ENCODE data around the gene ANAPC2. TPM values are rescaled to one million over a fixed set of nuclear protein-coding genes. Genes with fewer than 3 reads are reported as not detected.

Gene ANAPC2
- total RNA-seq, 2 donors from 2014 or later: 75.5 to 98.1 TPM

DNA sequence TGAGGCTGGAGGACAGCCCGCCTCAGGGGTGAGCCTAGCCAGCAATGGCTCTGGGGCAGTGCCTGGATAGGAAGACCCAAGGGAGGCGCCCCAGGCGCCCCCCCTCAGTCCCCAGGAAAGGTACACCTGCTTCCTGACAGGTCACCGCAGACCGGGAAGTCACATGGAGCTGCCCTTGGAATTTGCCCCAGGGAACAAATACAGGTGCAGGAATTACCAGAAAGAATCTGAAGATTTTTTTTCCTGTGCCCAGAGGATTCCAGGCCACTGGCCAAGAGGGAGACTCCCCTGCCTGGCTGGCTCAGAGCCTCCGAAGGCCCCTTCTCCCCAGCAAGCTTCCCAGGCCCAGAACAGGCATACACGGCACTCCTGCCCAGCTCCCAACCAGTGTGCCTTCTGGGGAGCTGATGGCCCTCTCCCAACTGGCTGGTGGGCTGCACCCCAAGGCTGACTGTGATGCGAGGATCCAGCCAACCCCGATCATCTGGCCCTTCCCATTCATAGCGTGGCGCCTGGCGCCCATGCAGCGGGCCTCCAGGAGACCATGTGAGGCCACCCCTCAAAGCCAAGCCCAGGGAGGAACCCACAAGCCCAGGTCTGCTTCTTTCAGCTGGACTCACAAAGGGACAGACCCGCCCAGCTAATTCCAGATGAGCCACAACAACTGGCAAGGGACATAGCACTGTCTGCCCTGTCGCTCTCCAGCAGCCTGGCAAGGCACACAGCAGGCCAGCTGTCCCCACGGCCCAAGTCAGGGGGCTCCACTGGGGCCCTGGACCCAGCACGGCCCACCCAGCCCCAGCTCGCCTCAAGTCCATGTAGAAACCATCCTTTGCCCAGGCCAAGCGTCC, 9.9 kb upstream of the ANAPC2 start:
- no peaks in the 10 kb centered on the region for H3K36me3 Mint-ChIP-seq
- no peaks in the 10 kb centered on the region for H3K27me3 Mint-ChIP-seq
- H3K4me3 Mint-ChIP-seq: peak overlapping the region; percentile 30
- no peaks in the 10 kb centered on the region for H3K9me3 Mint-ChIP-seq
- ATAC-seq: no peak
- no peak for DNase-seq (ENCODE audit: low spot score)
- H3K27ac Mint-ChIP-seq: no peak overlapping the region
- H3K4me1 Mint-ChIP-seq (ENCODE audit: low read depth in 2 of 2): peaks cover 4 to 6% of the 10 kb centered on the region in 2 donors

DNA sequence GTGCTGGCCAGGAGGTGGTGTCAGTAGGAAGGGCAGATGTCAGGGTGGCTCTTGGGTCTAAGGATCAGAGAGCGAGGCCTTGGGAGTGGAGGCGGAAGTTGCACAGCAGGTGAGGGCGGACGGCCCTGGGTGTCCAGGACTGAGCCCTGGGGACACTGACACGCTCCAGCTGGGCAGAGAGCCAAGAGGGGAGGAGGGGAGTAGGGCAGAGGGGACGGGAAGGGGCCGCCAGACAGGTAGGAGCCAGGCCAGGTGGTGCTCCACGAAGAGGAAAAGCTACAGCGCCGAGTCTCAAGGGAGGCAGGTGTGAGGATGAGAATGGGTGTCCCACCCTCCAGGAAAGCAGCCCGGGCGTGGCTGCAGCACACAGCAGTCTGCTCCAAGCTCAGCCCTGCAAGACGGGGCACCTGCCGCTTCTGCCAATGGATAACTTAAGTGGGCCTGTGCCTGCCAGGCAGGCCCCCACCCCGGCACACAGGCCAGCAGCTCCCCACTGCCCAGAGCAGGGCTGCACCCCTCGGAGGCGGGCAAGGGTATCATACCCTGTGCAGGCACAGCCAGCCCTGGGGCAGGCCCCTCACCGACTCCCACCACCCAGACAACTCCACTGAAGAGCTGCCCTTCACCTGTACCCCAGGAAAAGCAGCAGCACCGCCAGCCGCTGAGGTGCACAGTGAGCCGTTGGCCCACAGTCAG, 7.3 kb upstream of the ANAPC2 start:
- no peak for DNase-seq (ENCODE audit: low spot score)
- Mint-ChIP-seq H3K4me3 (no peak overlapping the region), H3K27ac (no peak overlapping the region), H3K27me3 (no peaks in the 10 kb centered on the region), H3K4me1 (ENCODE audit: low read depth in 2 of 2) (peaks cover 4% of the 10 kb centered on the region in 2 donors), H3K36me3 (no peaks in the 10 kb centered on the region), H3K9me3 (no peaks in the 10 kb centered on the region)
- no peak for ATAC-seq

DNA sequence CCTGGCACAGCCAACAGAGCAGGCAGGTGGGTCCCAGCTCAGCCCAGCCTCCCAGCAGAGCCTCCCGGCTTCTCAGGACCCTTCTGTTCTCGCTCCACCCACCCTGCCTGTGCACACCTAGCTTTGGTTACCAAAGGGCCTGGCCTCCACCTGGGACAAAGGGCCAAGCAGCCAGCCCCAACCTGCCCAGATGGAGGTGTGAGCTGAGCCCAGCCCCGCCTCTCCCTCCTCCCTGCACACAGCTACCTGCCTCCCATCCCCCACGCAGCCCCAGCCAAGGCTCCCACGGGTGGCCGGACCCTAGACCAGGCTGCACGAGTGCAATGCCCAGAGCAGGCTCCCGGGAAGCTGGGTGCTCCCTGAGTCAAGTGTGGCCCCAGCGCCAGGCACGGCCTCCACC, 6.5 kb upstream of the ANAPC2 start:
- Mint-ChIP-seq H3K27ac (no peak overlapping the region), H3K9me3 (no peaks in the 10 kb centered on the region), H3K4me1 (ENCODE audit: low read depth in 2 of 2) (peaks cover 4 to 7% of the 10 kb centered on the region in 2 donors), H3K27me3 (no peaks in the 10 kb centered on the region), H3K4me3 (no peak overlapping the region), H3K36me3 (no peaks in the 10 kb centered on the region)
- DNase-seq (ENCODE audit: low spot score) (no peak), ATAC-seq (no peak)

DNA sequence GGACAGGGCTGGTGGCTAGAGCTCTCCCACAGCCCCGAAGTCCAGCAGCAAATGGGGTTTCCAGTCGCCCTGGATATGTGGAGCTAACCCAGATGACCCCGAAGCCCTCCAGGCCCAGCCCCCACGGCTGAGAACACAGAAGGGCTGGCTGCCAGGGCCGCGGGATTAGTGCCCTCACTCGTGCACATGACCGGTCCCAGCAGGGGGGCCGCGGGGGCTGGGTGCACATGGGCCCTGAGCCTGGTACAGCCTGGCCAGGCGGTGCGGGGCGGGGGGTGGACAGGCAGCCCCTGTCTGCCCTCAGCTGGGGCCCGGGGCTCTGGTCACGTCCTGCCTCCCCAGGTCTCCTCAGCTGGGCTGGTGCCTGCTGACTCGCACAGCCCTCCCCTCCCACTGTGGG, 6.0 kb upstream of the ANAPC2 start:
- Mint-ChIP-seq H3K36me3 (no peaks in the 10 kb centered on the region), H3K4me1 (ENCODE audit: low read depth in 2 of 2) (peaks cover 4 to 7% of the 10 kb centered on the region in 2 donors), H3K27ac (no peak overlapping the region), H3K27me3 (no peaks in the 10 kb centered on the region), H3K9me3 (no peaks in the 10 kb centered on the region), H3K4me3 (no peak overlapping the region)
- no peak for ATAC-seq
- no peak for DNase-seq (ENCODE audit: low spot score)

DNA sequence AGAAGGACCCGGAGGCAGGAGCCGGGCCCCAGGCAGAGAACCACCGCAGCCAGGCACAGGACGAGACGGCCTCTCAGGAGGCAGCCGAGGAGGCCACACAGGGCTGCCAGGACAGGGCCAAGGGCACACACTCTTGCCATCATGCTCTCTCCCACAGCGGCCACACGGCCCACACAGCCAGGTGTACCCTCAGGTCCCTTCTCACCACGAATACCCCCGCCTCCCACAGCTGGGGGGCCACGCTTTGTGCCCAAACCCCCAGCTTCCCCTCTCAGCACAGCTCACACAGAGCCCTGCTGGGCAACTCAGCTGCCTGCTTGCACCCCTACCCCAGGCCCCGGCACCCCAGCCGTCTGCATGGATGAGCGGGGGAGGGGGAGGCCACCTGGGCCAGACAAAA, 5.4 kb upstream of the ANAPC2 start:
- DNase-seq (ENCODE audit: low spot score) (no peak), ATAC-seq (no peak)
- Mint-ChIP-seq H3K27ac (no peak overlapping the region), H3K27me3 (no peaks in the 10 kb centered on the region), H3K36me3 (no peaks in the 10 kb centered on the region), H3K4me3 (no peak overlapping the region), H3K9me3 (no peaks in the 10 kb centered on the region), H3K4me1 (ENCODE audit: low read depth in 2 of 2) (peaks cover 7 to 8% of the 10 kb centered on the region in 2 donors)

DNA sequence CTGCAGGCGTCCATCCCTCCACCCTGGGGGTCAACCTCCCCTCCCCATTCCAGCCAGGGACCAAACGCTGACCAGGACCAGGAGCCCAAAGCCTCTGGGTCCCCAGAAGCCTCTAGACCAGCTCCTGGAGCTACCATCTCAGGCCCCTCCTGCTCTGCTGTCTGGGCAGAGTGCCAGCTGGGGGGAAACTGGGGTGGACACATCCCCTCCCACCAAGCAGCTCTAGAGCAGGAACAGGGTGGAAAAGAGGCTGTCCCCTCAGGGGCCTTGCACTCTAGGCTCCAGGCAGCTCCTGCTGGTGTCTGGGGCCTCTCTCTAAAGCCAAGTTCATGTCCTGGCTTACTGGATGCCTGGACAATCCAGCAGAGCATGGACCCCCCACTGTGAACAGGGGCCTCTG, 4.5 kb upstream of the ANAPC2 start:
- Mint-ChIP-seq H3K9me3 (no peaks in the 10 kb centered on the region), H3K36me3 (no peaks in the 10 kb centered on the region), H3K27me3 (no peaks in the 10 kb centered on the region), H3K27ac (no peak overlapping the region), H3K4me3 (no peak overlapping the region), H3K4me1 (ENCODE audit: low read depth in 2 of 2) (peaks cover 7 to 8% of the 10 kb centered on the region in 2 donors)
- DNase-seq (ENCODE audit: low spot score) (no peak), ATAC-seq (no peak)

DNA sequence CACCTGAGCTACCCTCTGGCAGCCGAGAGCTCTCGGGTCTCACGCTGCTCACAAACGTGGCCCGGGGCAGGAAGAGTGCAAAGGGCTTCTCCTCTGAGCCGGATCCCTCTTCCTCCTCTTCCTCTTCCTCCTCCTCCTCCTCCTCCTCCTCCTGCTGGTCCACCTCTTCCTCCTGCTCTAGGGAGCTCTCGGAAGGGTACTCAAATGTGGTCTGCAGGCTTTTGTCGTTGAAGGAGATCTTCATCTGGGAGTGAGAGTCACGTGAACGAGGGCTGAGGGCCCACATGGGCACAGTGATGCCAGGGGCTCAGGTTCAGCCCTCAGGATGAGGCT, 4.1 kb upstream of the ANAPC2 start:
- ATAC-seq: no peak
- H3K4me1 Mint-ChIP-seq (ENCODE audit: low read depth in 2 of 2): peaks cover 11% of the 10 kb centered on the region in 2 donors

DNA sequence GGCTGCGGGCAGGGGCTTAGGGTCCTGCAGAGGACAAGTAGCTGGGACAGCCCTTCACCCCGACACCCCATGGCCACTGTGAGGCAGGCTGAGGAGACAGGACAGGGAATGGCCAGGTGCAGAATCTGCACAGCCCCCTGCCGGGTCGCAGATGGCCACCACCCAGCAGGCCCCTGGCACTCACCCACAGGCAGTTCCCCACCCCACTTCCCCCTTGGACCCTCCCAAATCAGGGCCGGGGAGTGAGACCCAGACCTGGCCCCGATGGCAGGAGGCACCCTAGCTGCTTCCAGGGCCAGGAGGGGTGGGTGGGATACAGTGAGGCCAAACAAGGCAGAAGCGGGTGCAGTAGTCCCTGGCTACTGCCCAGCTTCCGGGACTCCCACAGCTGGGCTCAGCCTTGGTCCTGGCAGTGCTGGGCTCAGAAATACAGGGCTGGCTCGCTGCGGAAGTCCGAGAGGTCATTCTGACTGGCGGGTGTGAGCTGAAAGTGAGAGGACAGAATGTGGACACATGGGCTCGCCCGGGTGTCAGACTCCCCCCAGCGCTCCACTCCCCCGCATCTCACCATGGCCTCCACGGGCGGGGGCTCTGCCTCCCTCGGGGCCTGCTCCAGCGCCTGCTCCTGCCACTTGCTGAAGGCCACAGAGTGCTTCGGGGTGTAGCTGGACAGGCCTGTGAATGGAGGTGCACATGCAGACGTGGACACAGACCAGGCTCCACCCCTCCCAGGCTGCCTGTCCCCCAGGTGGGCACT, 3.5 kb upstream of the ANAPC2 start:
- DNase-seq (ENCODE audit: low spot score) (no peak), ATAC-seq (no peak)
- Mint-ChIP-seq H3K9me3 (no peaks in the 10 kb centered on the region), H3K27ac (no peak overlapping the region), H3K36me3 (no peaks in the 10 kb centered on the region), H3K4me3 (no peak overlapping the region), H3K4me1 (ENCODE audit: low read depth in 2 of 2) (peaks cover 13 to 14% of the 10 kb centered on the region in 2 donors), H3K27me3 (no peaks in the 10 kb centered on the region)

More for the DNA sequence above, 4.1 kb upstream of the ANAPC2 start:
- no peak overlapping the region for H3K27ac Mint-ChIP-seq
- no peaks in the 10 kb centered on the region for H3K27me3 Mint-ChIP-seq
- no peak for DNase-seq (ENCODE audit: low spot score)
- H3K9me3 Mint-ChIP-seq: no peaks in the 10 kb centered on the region
- H3K36me3 Mint-ChIP-seq: no peaks in the 10 kb centered on the region
- no peak overlapping the region for H3K4me3 Mint-ChIP-seq

DNA sequence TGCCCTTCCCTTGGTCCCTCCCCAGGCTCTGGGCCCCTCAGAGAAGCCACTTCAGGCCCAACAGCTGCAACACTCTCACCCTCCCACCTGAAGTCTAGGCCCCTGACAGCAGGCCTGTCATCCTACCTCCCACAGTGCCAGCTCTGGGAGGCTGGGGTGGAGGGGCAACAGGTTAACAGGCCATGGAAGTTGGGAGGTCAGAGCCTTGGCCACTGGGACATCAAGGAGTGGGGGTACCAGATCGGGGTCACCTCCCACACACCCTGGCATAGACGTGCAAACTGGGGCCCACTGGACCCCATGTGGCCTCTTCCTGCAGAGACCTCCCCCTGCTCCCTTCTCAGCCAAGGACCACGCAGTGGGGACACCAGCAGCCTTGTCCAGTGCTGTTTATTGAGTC, 2.9 kb upstream of the ANAPC2 start:
- ATAC-seq (no peak), DNase-seq (ENCODE audit: low spot score) (no peak)
- Mint-ChIP-seq H3K27me3 (no peaks in the 10 kb centered on the region), H3K27ac (peak overlapping the region; percentile 68 to 87), H3K36me3 (no peaks in the 10 kb centered on the region), H3K9me3 (no peaks in the 10 kb centered on the region), H3K4me3 (peak overlapping the region; percentile 66), H3K4me1 (ENCODE audit: low read depth in 2 of 2) (peaks cover 13 to 19% of the 10 kb centered on the region in 2 donors)

DNA sequence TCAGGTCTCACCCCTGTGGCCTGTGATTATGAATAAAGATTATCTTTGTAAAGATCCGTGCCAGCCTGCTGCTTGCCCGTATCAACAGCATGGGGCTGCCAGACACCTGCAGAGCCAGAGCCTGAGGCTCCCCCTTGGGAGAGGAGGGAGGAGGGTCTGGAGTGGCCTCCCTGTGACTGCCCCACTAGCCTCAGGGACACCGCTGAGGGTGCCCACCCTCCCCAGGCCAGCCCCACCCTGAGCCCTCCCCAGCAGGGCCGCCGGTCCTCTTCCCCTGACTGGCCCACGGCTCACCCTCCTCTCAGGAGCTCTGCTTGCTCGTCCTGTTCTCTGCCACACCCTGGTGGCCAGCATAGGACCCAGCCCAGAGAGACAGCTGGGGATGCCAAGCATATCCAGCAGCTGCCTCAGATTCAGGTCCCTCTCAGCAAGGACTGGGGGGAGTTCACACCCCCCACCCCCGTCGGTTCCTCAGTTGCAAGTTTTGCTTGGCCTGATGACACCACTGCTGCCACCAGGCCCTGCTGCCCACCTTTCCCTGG, 2.0 kb upstream of the ANAPC2 start:
- peaks cover 13 to 19% of the 10 kb centered on the region in 2 donors for H3K4me1 Mint-ChIP-seq (ENCODE audit: low read depth in 2 of 2)
- DNase-seq (ENCODE audit: low spot score) (no peak), ATAC-seq (no peak)
- peak overlapping the region; percentile 66 for H3K4me3 Mint-ChIP-seq
- H3K27ac Mint-ChIP-seq: peak overlapping the region; percentile 68 to 87
- no peaks in the 10 kb centered on the region for H3K9me3 Mint-ChIP-seq
- H3K27me3 Mint-ChIP-seq: no peaks in the 10 kb centered on the region
- H3K36me3 Mint-ChIP-seq: no peaks in the 10 kb centered on the region

DNA sequence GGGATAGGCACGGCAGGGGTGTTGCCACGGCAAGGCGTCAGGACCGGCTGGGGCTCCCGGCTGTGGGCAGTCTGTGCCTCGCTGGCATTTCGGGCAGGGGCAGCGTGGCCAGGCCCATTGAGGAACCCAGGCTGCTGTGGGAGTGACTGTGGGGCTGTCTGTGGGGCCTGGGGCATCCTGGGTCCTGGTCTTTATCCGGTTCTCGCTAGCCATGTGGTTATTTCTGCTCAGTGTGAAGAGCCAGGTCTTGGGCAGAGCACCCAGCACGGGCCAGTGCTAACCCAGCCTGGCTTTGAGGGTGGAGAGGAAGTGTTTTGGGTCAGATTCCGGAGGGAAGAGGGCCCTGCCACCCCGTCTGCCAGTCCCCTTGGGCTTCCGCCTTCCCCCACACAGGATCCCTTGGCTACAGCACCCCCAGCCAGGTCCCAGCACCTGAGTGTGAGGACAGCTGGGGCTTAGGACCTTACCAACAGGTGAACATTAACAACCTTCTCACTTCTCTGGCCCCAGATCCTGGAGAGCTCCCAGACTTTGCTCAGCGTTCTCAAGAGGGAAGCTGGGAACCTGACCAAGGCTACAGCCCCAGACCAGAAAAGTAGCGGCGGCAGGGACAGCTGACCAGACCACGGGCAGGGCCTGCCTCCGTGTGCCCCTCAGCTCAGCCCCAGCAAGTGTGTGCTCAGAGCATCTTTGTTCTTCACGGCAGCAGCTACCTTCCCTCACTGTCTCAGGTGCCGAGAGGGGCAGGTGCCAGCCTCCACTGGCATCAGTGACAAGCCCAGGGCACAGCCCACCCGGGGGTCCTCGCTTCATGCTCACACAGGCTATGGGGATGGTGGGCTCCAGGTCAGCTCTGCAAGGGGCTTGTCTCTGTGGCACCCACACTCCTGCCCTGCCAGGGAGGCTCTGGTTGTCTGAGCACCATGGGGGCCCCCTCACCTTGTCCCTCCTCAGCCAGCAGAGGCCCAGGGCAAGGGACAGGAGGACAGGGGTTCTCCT, 1.2 kb upstream of the ANAPC2 start:
- H3K4me3 Mint-ChIP-seq: peak overlapping the region; percentile 96
- DNase-seq (ENCODE audit: low spot score) (peak; percentile 73), ATAC-seq (no peak)
- H3K9me3 Mint-ChIP-seq: no peaks in the 10 kb centered on the region
- H3K36me3 Mint-ChIP-seq: no peaks in the 10 kb centered on the region
- no peaks in the 10 kb centered on the region for H3K27me3 Mint-ChIP-seq
- peak overlapping the region; percentile 80 to 84 for H3K27ac Mint-ChIP-seq
- H3K4me1 Mint-ChIP-seq (ENCODE audit: low read depth in 2 of 2): peaks cover 13 to 19% of the 10 kb centered on the region in 2 donors

DNA sequence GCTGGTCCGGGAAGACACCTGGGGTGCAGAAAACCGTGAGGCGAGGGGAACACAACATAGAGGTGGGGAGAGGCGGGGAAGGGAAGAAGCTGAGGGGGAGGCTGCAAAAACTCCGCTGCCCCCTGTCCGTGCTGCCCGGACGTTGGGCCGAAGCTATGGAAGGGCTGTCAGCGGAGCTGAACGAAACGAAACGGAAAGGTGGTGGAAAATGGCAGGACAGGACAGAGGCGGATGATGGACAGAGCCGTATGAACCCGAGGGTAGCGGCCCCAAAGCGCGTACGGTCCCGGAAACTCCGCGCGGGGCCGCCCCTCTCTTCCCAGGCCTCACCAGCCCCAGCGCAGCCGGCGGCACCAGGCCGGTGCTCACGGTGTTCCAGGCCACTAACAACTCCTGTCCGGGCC, 272 bp downstream of the ANAPC2 start:
- H3K4me1 Mint-ChIP-seq (ENCODE audit: low read depth in 2 of 2): peaks cover 20 to 24% of the 10 kb centered on the region in 2 donors
- H3K4me3 Mint-ChIP-seq: peak overlapping the region; percentile 96
- peak in 1 of 2 donors; percentile 52 for ATAC-seq

DNA sequence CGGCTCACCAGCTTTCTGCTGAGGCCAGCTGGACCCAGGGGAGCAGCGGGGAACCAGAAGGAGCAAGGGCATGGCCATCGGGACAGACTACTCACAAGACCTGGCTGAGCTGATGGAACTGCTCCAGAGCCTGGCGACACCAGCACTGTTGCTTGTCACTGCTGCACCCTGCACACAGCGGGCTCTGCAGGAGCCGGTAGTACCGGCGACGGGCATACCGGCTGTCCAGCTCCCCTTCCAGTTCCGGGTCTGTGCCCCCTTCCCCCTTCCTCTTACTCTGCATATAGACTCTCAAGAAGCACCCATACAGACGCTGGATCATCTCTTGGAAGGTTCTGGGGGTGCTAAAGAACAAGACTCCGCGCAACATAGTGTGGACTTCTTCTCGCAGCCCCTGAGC, 974 bp downstream of the ANAPC2 start:
- no peaks in the 10 kb centered on the region for H3K9me3 Mint-ChIP-seq
- peaks cover 20 to 24% of the 10 kb centered on the region in 2 donors for H3K4me1 Mint-ChIP-seq (ENCODE audit: low read depth in 2 of 2)

More for the DNA sequence above, 272 bp downstream of the ANAPC2 start:
- Mint-ChIP-seq H3K36me3 (peaks cover 6% of the 10 kb centered on the region), H3K9me3 (no peaks in the 10 kb centered on the region), H3K27ac (peak overlapping the region; percentile 80 to 84), H3K27me3 (no peaks in the 10 kb centered on the region)
- DNase-seq (ENCODE audit: low spot score): no peak

More for the DNA sequence above, 974 bp downstream of the ANAPC2 start:
- Mint-ChIP-seq H3K4me3 (peak overlapping the region; percentile 96), H3K27ac (peak overlapping the region; percentile 80 to 84), H3K36me3 (peaks cover 6% of the 10 kb centered on the region), H3K27me3 (no peaks in the 10 kb centered on the region)
- no peak for DNase-seq (ENCODE audit: low spot score)
- no peak for ATAC-seq

Data from natural killer cell treated with Interleukin-12 subunit alpha and Interleukin-12 subunit beta and Interleukin-15 and Interleukin-18, amount 100 ng/mL, for 72 hours (primary cell).